OCI-LY1 (cell line): ENCODE measurements around the gene PDK2.

Experiments used
- H2AFZ ChIP-seq: fragments of 200-600 bp; sonication (generic), shearing (Covaris generic); 2 replicates; pipeline ENCODE4 v1.6.0; 2014; ENCODE audit warnings: antibody characterized with exemption, mild to moderate bottlenecking, low read length
- H3F3A ChIP-seq: fragments of 200-600 bp; sonication (generic), shearing (Covaris generic); 2 replicates; pipeline ENCODE4 v1.6.0; 2014; ENCODE audit warnings: mild to moderate bottlenecking, antibody characterized with exemption, low read length, moderate library complexity; ENCODE audit not compliant: insufficient read depth
- H3K27ac ChIP-seq: fragments of 200-600 bp; sonication (generic); 2 replicates; pipeline ENCODE4 v1.5.1; 2014; ENCODE audit warnings: low read length, mixed run types, mild to moderate bottlenecking, low read depth; ENCODE audit not compliant: poor library complexity, severe bottlenecking
- H3K27me3 ChIP-seq: fragments of 200-600 bp; sonication (generic); 2 replicates; pipeline ENCODE4 v1.6.0; 2014; ENCODE audit warnings: antibody characterized with exemption, mild to moderate bottlenecking, low read length, moderate library complexity; ENCODE audit not compliant: insufficient read depth
- H3K36me3 ChIP-seq: fragments of 200-600 bp; sonication (generic); 2 replicates; pipeline ENCODE4 v1.6.1; 2014; ENCODE audit warnings: mild to moderate bottlenecking, antibody characterized with exemption, low read length, moderate library complexity, mixed read lengths; ENCODE audit not compliant: insufficient read depth
- H3K4me1 ChIP-seq: fragments of 200-600 bp; sonication (generic); 2 replicates; pipeline ENCODE4 v1.5.1; 2014; ENCODE audit warnings: mild to moderate bottlenecking, low read length, moderate library complexity; ENCODE audit not compliant: insufficient read depth, severe bottlenecking
- H3K4me2 ChIP-seq: fragments of 200-600 bp; sonication (generic), shearing (Covaris generic); 2 replicates; pipeline ENCODE4 v1.6.1; 2014; ENCODE audit warnings: low read length
- H3K4me3 ChIP-seq: fragments of 200-600 bp; sonication (generic); 2 replicates; pipeline ENCODE4 v1.5.1; 2014; ENCODE audit warnings: low read length, low read depth, mild to moderate bottlenecking, mixed read lengths; ENCODE audit not compliant: poor library complexity, severe bottlenecking
- H3K79me2 ChIP-seq: fragments of 200-600 bp; shearing (Covaris generic); 2 replicates; pipeline ENCODE4 v1.6.1; 2016; ENCODE audit warnings: mixed run types, low read length, mixed read lengths; ENCODE audit not compliant: insufficient read depth
- H3K9ac ChIP-seq: fragments of 200-600 bp; sonication (generic), shearing (Covaris generic); 2 replicates; pipeline ENCODE4 v1.6.1; 2014; ENCODE audit warnings: mild to moderate bottlenecking, low read length, mixed read lengths
- H3K9me2 ChIP-seq: fragments of 200-600 bp; sonication (generic), shearing (Covaris generic); 2 replicates; pipeline ENCODE4 v1.6.1; 2014; ENCODE audit warnings: low read depth, mild to moderate bottlenecking, low read length, mixed read lengths
- H3K9me3 ChIP-seq: fragments of 200-600 bp; shearing (Covaris generic); 2 replicates; pipeline ENCODE4 v1.6.1; 2014; ENCODE audit warnings: low read length, mixed read lengths
- H4K20me1 ChIP-seq: fragments of 200-600 bp; sonication (generic), shearing (Covaris generic); 2 replicates; pipeline ENCODE4 v1.6.0; 2016; ENCODE audit warnings: mild to moderate bottlenecking, low read length; ENCODE audit not compliant: insufficient read depth
- EZH2 ChIP-seq: fragments of 200-600 bp; sonication (generic), shearing (Covaris generic); IDR thresholded peaks from 2 replicates; pipeline ENCODE4 v1.8.0; 2017; ENCODE audit warnings: borderline replicate concordance, mixed run types, mild to moderate bottlenecking, antibody characterized with exemption, low read length, moderate library complexity, mixed read lengths
- TF ChIP-seq, protein P1 (sequence below): fragments of 200-600 bp; sonication (generic), shearing (Covaris generic); IDR thresholded peaks from 2 replicates; pipeline ENCODE4 v1.5.1; 2017; ENCODE audit warnings: mild to moderate bottlenecking, antibody characterized with exemption, low read length, moderate library complexity, mixed read lengths

Gene PDK2

DNA sequence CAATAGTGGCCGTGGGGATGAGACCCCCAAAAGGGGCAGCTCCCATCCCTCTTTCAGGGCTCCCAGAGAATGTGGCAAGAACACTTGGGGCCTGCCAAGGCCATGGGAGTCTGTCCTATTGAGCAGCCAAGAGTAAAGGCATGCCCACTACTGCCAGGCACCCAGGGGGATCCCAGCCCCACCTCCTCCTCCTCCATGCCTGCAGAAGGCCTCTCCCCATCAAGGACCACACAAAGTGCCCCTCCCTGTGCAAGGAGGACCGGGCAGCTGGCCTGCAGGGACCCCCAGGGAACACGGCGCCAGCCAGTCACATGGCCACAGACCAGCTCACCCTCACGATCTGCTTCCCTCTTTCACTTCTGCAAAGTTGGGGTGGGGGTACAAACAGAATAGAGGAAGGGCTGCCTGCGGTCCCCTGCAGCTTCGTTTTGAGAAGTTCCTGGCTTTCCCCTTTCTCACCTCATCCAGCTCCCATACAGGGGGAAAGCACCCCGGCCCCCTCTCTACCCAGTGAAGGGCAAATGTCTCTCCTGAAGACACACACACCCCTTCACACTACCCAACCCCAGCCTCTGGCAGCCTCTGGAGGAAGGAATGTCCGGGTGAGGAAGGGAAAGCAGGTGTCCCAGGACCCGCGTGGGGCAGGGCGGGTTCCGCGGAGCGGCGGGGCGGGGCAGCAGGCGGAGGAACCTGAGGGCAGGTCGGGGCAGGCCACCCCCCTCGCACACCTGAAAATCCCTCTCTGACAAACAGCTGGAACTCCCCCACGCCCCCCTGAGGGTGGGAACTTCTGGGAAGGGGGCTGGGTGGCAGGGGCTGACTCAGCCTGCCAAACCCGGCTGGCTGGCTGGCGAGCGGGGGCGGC is 53.3 kb downstream of the PDK2 start:
- Histone ChIP-seq H2AFZ (no peak overlapping the region), H3K9me2 (no peaks in the 10 kb centered on the region), H3K27ac (peak overlapping the region; percentile 66), H3K4me3 (peak overlapping the region; percentile 80), H3K36me3 (peaks cover 23% of the 10 kb centered on the region), H3K9ac (peak overlapping the region; percentile 93), H3F3A (no peaks in the 10 kb centered on the region), H3K27me3 (no peaks in the 10 kb centered on the region), H3K79me2 (no peaks in the 10 kb centered on the region), H3K9me3 (no peaks in the 10 kb centered on the region), H3K4me1 (peaks cover 35% of the 10 kb centered on the region), H3K4me2 (peak overlapping the region; percentile 69), H4K20me1 (no peaks in the 10 kb centered on the region)
- TF ChIP-seq, protein P1, sequence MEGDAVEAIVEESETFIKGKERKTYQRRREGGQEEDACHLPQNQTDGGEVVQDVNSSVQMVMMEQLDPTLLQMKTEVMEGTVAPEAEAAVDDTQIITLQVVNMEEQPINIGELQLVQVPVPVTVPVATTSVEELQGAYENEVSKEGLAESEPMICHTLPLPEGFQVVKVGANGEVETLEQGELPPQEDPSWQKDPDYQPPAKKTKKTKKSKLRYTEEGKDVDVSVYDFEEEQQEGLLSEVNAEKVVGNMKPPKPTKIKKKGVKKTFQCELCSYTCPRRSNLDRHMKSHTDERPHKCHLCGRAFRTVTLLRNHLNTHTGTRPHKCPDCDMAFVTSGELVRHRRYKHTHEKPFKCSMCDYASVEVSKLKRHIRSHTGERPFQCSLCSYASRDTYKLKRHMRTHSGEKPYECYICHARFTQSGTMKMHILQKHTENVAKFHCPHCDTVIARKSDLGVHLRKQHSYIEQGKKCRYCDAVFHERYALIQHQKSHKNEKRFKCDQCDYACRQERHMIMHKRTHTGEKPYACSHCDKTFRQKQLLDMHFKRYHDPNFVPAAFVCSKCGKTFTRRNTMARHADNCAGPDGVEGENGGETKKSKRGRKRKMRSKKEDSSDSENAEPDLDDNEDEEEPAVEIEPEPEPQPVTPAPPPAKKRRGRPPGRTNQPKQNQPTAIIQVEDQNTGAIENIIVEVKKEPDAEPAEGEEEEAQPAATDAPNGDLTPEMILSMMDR, result no peak
- no peak for TF ChIP-seq EZH2

DNA sequence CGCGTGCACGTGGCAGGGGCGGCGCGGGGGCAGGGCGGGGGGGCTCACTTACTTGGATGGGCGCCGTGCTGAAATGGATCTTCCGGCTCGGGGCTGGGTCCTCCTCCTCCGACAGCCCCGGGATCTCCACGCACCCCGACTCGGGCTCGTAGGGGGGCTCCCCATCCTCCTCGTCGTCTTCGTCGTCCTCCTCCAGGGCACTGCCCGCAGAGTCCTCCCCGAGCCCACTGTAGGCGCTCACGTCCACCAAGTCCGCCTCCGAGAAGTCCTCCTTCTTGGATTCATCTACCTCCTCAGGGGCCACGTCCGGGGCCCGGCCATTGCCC is 53.9 kb downstream of the PDK2 start:
- TF ChIP-seq, protein P1, result no peak
- TF ChIP-seq EZH2, result no peak
- no peaks in the 10 kb centered on the region for H3K9me2 ChIP-seq
- no peaks in the 10 kb centered on the region for H3K27me3 ChIP-seq
- H3K36me3 ChIP-seq, result peaks cover 17% of the 10 kb centered on the region
- H4K20me1 ChIP-seq, result no peaks in the 10 kb centered on the region
- H3K79me2 ChIP-seq, result no peaks in the 10 kb centered on the region
- H3K4me3 ChIP-seq, result peak overlapping the region; percentile 80
- H2AFZ ChIP-seq, result no peak overlapping the region
- no peaks in the 10 kb centered on the region for H3F3A ChIP-seq
- H3K27ac ChIP-seq, result peak overlapping the region; percentile 70
- H3K9me3 ChIP-seq, result no peaks in the 10 kb centered on the region
- peaks cover 35% of the 10 kb centered on the region for H3K4me1 ChIP-seq
- peak overlapping the region; percentile 69 for H3K4me2 ChIP-seq
- H3K9ac ChIP-seq, result peak overlapping the region; percentile 93

DNA sequence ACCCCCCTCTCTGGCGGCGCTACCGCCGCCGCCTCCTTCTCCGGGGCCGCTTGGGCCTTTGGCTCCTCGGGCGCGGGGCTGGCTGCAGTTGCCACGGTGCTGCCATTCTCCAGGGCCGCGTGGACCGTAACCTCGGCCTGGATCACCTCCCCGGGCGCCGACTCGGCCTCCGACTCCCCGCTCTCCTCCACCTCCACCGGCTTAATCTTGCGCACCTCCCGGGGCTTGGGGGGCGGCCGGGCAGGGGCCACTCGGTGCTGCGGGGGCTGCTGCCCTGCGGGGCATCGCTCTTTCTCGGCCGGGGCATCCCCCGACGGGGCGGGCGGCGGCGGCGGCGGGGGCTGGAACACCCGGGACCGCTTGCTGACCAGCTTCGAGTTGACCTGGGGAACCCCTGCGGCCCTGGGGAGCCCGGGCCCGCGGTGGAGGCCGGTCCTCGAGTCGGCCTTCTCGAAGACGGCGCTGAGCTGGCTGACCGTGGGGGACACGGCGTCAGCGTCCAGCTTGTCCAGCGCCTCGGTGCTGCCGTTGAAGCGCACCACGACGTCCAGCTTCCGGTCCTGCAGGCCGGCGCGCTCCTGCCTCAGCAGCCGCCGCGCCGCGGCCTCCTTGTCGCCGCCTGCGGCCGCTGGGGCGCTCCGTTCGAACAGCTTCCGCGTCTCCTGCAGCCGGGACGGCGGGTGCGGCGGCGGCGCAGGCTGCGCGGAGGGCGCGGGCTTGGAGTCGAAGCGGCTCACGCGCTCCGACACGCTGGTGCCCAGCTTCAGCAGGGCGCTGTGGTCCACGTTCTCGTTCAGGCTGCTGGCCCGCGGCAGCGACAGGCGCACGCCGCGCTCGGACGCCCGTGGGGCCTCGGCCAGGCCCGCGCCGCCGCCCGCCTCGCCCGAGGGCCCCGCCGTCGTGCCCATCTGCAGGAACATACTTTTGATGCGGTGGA is 54.5 kb downstream of the PDK2 start:
- peak overlapping the region; percentile 80 for H3K4me3 ChIP-seq
- H3K9ac ChIP-seq, result peak overlapping the region; percentile 93
- H3K4me1 ChIP-seq, result peaks cover 35% of the 10 kb centered on the region
- no peak overlapping the region for H2AFZ ChIP-seq
- H3K9me3 ChIP-seq, result no peaks in the 10 kb centered on the region
- no peaks in the 10 kb centered on the region for H3K27me3 ChIP-seq
- no peaks in the 10 kb centered on the region for H4K20me1 ChIP-seq
- no peak for TF ChIP-seq EZH2
- TF ChIP-seq, protein P1, result no peak
- H3F3A ChIP-seq, result no peaks in the 10 kb centered on the region
- no peaks in the 10 kb centered on the region for H3K9me2 ChIP-seq
- peak overlapping the region; percentile 69 for H3K4me2 ChIP-seq
- peak overlapping the region; percentile 70 for H3K27ac ChIP-seq
- H3K79me2 ChIP-seq, result no peaks in the 10 kb centered on the region
- peaks cover 10% of the 10 kb centered on the region for H3K36me3 ChIP-seq
